Right atrium auricular region (tissue), 2 donors: ENCODE results near the gene TK1. TPM values are rescaled to one million over a fixed set of nuclear protein-coding genes. Genes with fewer than 3 reads are reported as not detected.

ENCODE experiments used
- DNase-seq: peaks from one replicate; pipeline ENCODE4 v3.0.0-alpha.2; 2019; ENCODE audit warnings: low spot score
- H3K27ac ChIP-seq, 2 donors: fragments of 200-600 bp; sonication (generic); 1 replicate in 1 of 2; 2 replicates in 1 of 2; pipeline ENCODE4 v1.5.1; 2016 to 2019
- H3K27me3 ChIP-seq, 2 donors: fragments of 200-600 bp; sonication (generic); one replicate each; pipeline versions ENCODE4 v1.5.1 to v1.6.0; 2017 to 2019
- H3K36me3 ChIP-seq: fragments of 200-600 bp; sonication (generic); one replicate; pipeline ENCODE4 v1.5.1; 2016
- H3K4me1 ChIP-seq, 2 donors: fragments of 200-600 bp; sonication (generic); one replicate each; pipeline versions ENCODE4 v1.5.1 to v1.6.0; 2017 to 2019
- H3K4me3 ChIP-seq, 2 donors: fragments of 200-600 bp; sonication (generic); 1 replicate in 1 of 2; 2 replicates in 1 of 2; pipeline ENCODE4 v1.5.1; 2017 to 2019; ENCODE audit warnings: mild to moderate bottlenecking in 1 of 2, moderate library complexity in 1 of 2
- H3K9me3 ChIP-seq, 2 donors: fragments of 200-600 bp; sonication (generic); one replicate each; pipeline ENCODE4 v1.5.1; 2019
- CTCF ChIP-seq, 2 donors: fragments of 200-600 bp; sonication (generic); IDR thresholded peaks; one replicate each; pipeline ENCODE4 v1.5.1; 2019; ENCODE audit warnings: antibody characterized with exemption in 2 of 2
- total RNA-seq, 2 donors: library from RNA; depleted of rRNA; stranded (reverse); fragments of >200 nt; gene quantifications; one replicate each; pipeline ENCODE4 v1.1.0, GENCODE V29; 2016

TK1 gene
- total RNA-seq, 2 donors from 2014 or later = 2.2 TPM

GRCh38 chr17:78125138-78125913, 61.5 kb downstream of the TK1 start:
- TF ChIP-seq CTCF (IDR thresholded peaks at IDR 0.05) = no peak
- peaks cover 2 to 62% of the 10 kb centered on the region in 2 donors for H3K4me1 ChIP-seq
- no peak for DNase-seq
- H3K9me3 ChIP-seq = no peaks in the 10 kb centered on the region
- peak overlapping the region; percentile 11 to 83 for H3K27ac ChIP-seq
- no peaks in the 10 kb centered on the region for H3K27me3 ChIP-seq
- peaks cover 21% of the 10 kb centered on the region for H3K36me3 ChIP-seq
- H3K4me3 ChIP-seq = no peak overlapping the region

GRCh38 chr17:78124836-78125137, 62.1 kb downstream of the TK1 start:
- H3K27ac ChIP-seq = peak overlapping the region in 1 of 2 donors; percentile 83
- no peaks in the 10 kb centered on the region for H3K27me3 ChIP-seq
- H3K9me3 ChIP-seq = no peaks in the 10 kb centered on the region
- DNase-seq = no peak
- TF ChIP-seq CTCF (IDR thresholded peaks at IDR 0.05) = no peak
- peaks cover 21% of the 10 kb centered on the region for H3K36me3 ChIP-seq
- peaks cover 2 to 57% of the 10 kb centered on the region in 2 donors for H3K4me1 ChIP-seq
- H3K4me3 ChIP-seq = no peak overlapping the region

Other genes with a start within 250 kb of the TK1 start
- gene TNRC6C, start 228.3 kb downstream of the TK1 start, total RNA-seq = 10 to 100 TPM in 1 of 2 donors, 1 to 10 TPM in 1; 8.7 to 13.0 TPM
- gene TMC6, start 58.3 kb downstream of the TK1 start, total RNA-seq = 10 to 100 TPM in 1 of 2 donors, 1 to 10 TPM in 1; 7.5 to 41.3 TPM
- gene TMC8, start 56.3 kb downstream of the TK1 start, total RNA-seq = 1 to 10 TPM; 1.0 to 2.6 TPM
- gene C17orf99, start 40.7 kb downstream of the TK1 start, total RNA-seq = not detected
- gene SYNGR2, start 18.5 kb downstream of the TK1 start, total RNA-seq = 100 to 1,000 TPM in 1 of 2 donors, 10 to 100 TPM in 1; 52.8 to 129 TPM
- 10 to 100 TPM; 28.6 to 35.3 TPM for gene AFMID, start 310 bp upstream of the TK1 start, total RNA-seq
- gene BIRC5, start 27.2 kb upstream of the TK1 start, total RNA-seq = 1 to 10 TPM in 1 of 2 donors, not detected in 1; 3.7 TPM
- gene TMEM235, start 44.6 kb upstream of the TK1 start, total RNA-seq = not detected
- gene SOCS3, start 173.0 kb upstream of the TK1 start, total RNA-seq = 10 to 100 TPM; 39.9 to 56.8 TPM
- gene PGS1, start 191.6 kb upstream of the TK1 start, total RNA-seq = 10 to 100 TPM; 21.2 to 21.8 TPM